ENCODE measurements around the gene RPTOR.

RPTOR gene

DNA sequence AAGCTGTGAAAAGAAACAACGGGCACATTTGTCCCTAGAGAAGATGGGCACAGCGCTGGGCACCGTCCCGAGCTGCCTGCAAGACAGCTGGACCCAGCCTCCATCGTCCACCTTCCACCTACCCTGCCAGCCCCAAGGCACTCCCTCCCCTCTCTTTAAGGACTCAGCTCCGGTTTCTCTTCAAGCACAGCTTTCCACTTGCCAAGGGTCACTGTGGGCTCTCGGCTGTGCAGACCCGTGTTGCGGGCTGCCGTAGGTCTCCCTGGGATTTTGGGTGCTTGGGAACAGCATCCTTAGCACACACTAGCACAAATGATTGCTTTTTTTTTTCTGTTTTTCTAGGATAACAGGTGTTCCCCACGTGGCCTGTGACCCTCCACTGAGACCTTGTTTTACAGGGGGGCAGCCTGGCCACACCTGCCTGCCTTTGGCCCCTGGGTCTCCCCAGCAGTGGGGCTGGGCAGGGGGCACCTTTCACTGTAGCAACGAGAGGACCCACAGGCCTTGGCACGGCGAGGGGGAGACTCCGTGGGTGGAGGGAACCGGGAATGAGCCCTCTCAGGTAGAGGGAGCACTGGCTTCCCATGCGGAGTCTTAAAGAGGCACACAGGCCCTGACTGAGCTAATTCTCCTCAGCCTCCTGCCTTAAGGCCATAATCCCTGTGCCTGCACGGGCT, 448.4 kb downstream of the RPTOR start:
- no peak for DNase-seq

DNA sequence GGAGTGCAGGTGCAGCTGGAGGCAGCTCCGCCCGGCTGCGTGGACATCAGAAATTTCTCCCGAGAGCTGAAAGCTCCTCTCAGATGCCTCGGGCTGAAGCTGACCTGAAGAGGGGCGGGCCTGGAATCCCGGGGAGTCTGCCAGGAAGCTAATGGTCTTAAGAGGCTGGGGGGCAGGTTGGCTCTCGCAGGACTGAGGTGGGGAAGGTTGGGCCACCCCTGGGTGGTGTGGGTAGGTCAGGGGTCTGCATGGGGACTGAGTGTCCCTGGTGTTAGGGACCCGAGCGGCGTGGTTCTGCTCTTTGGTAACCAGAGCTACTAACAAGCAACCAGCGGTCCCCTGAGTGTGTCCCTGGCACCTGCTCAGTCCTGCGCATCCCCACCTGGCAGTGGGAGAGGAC, 450.5 kb downstream of the RPTOR start:
- DNase-seq = no peak

DNA sequence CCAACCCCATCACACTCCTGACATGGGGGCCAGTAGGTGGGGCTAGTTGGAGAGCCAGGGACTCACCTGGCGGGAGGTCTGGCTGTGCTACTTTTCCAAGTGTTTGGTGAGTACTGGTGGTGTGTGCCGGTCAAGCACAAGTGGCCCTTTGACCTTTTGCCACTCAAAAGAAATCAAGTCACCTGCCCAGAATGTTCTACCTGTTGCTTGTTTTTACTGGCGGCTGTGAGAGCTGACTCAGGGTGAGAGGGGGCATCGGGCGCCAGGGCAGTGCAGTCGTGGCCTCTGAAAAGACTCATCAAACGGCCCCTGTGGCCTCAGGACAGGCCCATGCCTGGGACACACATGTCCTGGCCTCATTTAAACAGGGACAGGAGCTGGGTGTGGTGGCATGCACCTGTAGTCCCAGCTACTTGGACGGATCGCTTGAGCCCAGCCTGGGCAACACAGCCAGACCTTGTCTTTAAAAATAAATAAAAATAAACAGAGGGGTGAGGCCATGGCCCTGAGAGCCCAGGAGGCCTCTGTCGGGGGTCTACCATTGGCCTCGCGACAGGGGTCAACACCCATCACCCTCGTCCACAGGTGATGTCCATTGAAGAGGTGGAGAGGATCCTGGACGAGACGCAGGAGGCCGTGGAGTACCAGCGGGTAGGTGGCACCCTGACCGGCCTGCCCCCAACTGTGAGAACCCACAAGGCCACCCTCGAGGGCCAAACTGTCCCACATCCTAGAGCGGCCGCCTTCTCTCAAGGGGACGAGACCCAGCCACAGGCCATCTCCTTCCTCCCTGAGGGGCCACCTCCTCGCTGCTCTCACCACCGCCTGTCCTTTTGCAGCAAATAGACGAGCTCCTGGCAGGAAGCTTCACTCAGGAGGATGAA, 452.0 kb downstream of the RPTOR start:
- no peak for DNase-seq

DNA sequence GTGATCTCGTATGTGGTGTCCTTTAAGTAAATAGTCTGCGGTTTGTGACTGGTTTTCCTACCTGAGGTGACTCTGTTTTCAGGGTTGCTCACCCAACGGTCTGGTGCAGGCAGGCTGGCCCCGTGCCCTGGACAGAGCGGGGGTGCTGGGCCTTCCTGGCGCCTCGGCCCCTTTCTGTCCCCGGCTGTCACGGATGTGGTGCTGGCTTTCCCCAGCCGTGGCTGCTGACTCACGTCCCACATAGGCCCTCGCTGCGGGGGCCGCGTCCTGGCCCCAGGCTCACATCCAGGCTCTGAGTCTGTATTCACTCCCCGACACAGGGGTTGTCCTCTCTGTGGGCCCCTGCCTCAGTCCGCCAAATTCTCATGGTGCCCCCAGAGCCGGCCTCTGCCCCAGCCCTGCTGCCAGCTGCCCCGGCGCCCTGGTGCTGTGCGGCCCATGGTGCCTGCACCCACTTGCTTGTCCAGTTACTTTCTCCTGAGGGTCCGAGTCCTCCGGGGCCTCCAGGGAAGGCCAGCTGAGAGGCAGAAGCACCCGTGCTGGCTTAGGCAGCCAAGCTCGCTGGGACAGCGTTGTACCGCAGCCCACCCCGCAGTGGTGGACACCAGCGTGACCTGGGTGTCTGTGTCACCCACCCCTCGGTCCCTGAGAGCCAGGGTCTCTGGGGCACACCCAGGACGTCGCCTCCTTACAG, 452.9 kb downstream of the RPTOR start:
- DNase-seq = no peak

DNA sequence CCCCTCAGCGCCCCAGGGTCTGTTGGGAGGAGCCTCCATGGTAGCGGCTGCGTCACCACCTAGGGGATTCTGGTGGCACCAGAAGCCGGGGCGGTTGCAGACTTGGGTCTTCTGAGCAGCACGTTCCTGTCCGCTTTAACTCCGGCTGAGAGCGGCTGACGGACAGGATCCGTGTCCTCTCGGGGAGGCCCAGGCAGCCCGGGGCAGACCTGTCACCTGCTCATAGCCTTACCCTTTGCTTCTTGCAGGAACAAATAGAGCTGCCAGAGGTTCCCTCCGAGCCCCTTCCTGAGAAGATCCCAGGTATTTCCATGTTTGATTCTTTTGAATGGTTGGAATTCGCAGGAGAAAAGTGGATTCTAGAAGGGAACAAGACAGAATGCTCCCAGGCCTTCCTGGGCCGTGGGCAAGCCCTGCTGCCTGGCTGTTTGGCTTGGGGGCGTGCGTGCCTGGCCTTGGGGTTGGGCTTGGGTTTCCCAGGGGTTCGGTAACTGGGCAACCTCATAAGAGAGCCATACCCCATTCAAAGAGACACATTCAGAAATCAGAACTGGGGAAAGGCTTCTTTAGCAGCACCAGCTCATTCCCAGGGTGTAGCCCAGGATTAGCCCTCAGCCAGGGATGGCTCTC, 453.6 kb downstream of the RPTOR start:
- no peak for DNase-seq

DNA sequence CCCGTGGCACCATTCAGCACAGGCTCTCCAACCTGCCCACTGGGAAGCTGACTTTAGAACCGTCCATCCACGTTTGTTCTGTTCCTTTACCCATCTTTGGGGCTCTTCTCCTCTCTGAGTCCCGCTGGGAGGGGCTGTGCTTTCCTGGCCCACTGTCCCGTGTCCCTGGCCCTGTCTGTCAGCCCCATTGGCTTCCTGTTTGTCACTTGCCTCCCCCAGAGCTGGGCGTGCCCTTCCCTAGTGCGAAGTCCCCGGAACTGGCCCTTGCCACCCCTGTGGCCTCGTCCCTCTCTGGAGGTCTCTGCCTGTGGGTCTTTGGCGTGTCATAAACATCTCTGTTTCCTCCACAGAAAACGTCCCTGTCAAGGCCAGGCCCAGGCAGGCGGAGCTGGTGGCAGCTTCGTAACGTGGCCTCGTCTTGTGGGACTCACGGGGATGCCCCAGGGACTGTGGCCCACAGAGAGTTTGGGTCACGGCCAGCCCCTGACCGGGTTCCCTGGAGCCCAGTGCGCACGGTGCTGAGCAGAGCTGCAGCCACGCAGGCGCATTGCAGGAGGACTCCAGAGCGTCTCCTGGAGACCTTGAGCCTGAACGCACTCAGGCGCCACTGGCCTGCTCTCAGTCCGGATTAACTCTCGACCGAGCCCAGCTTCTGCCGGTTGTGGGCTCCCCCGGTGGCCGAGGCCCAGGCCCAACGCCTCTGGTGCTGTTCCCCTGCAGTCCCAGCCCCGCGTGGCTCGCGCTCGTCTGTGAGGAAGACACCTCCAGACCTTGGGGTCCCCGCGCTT, 454.3 kb downstream of the RPTOR start:
- DNase-seq = no peak

DNA sequence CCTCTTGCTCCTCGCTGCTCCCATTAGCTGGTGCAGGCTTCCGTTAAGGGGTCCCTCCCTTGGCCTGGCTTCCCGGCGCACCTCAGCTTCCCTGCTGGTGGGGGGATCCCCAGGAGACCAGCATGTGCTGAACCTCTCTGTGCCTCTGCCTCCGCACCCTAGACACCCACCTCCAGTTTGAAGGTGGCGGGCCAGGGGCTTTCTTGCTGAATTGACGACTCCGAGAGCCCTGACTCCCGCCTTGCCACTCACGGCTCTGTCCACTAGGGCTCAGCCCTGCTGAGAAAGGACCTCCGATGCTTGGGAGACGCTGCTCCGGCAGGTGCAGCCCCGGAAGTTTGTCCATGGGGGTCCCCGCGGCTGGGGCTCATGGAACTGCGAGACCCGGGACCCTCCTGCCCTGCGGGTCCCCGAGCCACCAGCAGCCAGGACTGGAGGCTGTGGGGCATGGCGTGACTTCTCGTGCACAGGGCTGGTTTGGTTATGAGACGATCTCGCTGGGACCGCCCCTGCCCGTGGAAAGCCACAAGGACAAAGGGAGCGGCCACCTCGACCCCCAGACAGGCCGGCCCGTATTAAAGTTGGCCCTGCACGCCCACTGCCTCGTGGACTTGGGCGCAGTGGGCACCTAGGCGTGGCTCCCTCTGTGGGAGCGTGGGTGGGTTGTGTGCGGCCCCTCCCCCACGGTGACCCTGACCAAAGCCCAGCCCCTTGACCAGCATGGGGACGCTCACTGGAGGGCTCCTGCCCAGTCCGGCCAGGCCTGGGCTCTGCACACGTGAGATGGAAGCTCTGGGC, 455.1 kb downstream of the RPTOR start:
- no peak for DNase-seq

DNA sequence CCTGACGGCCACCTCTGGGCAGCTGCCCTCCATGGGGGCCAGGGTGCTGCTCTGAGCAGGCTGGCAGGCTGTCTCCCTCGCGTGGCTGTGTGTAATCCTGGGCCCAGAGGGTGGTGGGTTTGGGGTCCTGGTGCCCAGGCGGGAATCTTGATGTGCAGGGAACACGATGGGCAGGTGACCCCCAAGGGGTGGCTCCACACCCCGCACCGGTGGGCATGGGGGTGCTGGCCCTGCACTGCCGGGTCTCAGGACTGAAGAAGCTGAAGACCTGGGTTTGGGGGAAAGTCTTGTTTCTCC, 455.6 kb downstream of the RPTOR start:
- no peak for DNase-seq

DNA sequence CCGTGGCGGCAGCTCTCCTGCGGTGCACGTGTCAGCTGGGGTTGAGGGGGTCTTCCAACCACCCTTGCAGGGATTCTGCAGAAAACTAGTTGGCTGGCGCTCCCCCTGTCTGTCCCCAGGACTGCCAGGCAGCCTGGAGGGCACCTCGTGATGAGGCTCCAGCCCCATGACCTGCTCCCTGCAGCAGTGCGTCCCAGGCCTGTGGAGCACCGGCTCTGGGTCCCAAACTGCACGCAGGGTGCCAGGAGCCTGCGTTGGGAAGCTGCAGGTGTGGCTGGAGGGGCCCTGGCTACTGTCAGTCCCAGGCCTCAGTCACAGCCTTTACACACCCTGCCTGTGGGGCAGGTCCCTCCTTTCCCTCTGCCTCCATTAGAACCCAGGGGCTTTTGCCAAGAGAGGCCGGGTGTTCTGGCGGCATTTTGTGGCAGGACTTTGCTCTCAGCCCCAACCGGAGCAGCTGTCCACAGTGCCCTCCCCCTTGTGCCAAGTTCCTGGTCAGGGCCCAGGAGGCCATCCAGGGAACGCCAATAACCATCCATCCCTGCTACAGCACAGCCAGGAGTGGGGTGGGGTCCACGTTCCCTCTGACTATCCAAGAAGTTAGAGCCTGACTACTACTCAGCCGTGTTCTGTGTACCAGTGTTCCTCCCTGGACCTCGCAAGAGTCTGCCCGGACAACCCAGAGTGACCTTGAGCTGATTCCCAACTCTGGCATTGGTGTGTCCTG, 456.2 kb downstream of the RPTOR start:
- DNase-seq = no peak

DNA sequence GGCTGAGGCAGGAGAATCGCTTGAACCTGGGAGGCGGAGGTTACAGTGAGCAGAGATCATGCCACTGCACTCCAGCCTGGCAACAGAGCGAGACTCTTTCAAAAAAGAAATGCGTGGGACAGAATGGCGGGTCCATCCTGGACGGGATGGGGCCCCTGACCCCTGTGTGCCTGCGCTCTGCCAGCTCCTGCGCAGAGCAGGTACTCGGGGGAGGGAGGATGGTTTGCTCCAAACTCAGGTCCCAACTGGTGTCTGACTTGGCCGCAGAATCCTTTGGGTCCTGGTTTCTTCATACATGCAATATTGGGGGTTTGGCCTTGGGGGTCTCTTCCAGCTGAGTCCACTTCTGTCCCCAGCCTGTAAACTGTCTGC, 457.4 kb downstream of the RPTOR start:
- DNase-seq = no peak

DNA sequence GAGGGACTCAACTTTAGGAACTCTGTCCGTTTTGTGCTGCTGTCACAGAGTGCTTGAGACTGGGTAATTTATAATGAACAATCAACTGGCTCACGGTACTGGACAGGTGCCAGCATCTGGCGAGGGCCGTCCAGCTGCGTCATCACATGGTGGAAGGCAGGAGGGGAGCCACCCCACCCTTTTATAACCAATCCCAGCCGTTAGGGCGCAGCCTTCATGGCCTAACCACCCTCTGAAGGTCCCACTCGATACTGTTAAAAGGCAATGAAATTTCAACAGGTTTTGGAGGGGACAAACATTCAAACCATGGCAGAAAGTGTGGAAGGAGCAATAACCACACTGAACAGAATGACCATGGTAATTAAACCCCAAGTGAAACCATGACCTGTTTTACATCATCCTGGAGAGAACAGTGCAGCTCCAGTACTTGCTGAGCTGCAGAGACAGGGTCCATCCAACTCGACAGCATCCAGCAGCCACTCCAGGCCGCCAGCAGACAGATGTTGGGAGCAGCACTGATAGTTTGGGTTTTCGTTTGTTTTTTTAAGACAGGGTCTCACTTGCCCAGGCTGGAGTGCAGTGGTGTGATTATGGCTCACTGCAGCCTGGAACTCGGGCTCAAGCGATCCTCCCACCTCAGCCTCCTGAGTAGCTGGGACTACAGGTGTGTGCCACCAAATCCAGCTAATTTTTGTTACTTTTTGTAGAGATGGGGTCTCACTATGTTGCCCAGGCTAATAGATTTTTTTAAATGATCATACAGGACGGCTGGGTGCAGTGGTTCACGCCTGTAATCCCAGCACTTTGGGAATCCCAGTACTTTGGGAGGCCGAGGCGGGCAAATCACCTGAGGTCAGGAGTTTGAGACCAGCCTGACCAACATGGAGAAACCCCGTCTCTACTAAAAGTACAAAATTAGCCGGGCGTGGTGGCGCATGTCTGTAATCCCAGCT, 458.0 kb downstream of the RPTOR start:
- peak; percentile 80 for DNase-seq

DNA sequence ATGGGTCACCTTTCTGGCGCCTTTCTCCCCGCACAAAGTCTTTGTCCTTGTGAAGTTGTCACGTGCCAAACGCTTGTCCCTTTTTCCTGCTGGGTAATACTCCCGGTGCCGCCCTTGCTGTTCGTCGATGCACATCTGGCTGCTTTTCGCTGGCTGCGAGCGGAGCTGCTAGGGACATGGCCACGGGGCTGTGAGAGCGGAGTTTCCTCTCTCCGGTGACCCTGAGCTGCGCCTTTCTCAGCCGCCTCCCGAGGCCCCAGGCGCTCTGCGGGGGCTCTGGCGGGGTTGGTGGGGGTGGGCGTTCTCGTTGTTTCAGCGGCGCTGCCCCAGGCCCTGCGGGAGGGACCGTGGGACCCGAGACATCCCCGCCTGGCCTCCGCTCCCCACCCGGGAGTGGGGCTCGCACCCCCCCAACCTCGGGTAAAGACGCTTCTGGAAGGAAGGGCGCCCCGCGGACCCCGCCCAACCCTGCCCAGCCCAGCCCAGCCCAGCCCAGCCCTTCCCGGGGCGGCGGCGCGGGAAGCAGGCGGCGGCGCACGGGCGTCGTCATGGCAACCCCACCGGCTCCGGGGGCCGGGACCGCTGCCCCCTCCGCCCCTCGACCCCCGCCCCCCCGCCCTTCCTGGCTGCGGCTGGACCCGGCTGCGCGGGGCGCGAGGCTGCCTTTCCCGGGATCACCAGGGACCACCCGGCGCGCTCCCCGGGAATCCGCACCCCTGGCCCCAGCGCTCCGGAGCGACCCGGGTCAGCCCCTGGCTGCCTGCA, 459.3 kb downstream of the RPTOR start:
- DNase-seq = peak; percentile 35

DNA sequence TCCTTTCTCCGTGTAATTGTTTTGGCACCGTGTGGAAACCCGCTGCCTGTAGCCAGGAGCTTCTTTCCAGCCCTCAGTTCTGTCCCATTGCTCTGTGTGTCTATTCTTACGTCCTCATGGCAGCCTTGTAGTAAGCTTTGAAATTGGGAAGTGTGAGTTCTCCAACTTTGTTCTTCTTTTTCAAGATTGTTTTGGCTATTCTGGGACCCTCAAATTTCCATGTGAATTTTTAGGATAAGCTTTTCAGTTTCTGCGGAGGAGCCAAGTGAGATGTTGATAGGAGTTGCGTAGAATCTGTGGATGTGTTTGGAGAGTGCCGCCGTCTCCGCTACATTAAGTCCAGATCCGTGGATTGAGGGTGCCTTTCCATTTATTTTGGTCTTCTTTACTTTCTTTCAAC, 462.3 kb downstream of the RPTOR start:
- no peak for DNase-seq

DNA sequence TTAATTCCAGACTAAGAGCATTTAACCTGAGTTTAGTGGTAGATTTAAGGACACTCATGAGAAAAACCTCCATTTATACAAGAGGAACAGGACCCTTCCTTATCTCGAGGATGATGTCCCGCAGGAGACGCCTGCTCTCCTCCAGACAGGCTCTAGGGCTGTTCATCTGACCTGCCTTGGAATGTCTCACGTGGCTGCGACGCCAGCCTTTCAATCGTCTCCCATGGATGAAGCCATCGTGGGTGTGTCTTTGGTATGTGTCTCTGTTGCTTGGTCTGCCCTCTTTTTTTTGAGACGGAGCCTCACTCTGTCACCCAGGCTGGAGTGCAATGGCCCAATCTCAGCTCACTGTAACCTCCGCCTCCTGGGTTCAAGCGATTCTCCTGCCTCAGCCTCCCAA, 463.5 kb downstream of the RPTOR start:
- DNase-seq = no peak

DNA sequence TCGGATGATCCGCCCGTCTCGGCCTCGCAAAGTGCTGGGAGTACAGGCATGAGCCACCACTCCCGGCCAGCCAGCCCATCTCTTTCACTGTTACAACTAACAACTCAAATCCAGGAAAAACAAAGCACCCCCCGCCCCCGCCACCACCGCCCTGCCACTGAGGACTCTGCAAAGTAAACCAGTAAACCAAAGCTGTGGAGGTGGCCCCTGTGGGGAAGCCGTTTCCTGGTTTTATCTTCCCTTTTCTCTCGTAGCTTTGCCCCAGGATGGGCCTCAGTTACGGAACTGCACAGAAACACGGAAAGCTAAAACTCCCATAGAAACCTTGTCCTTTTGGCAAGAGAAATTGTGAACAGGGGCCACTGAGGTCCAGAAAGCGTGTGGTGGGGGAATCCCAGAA, 464.5 kb downstream of the RPTOR start:
- no peak for DNase-seq

DNA sequence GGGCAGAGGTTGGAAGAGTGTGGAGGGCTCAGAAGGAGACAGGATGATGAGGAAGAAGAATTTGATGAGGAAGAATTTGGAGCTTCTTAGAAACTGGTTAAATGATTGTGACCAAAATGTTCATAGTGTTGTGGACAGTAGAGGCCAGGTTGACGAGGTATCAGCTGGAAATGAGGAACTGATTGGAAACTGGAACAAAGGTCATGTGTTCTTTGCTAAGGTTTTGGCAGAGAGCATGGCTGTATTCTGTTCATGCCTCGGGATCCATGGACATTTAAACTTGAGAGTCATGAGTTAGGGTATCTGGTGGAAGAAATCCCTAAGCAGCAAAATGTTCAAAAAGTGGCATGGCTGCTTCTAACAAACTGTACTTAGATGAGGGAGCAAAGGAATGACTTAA, 466.3 kb downstream of the RPTOR start:
- DNase-seq = no peak

DNA sequence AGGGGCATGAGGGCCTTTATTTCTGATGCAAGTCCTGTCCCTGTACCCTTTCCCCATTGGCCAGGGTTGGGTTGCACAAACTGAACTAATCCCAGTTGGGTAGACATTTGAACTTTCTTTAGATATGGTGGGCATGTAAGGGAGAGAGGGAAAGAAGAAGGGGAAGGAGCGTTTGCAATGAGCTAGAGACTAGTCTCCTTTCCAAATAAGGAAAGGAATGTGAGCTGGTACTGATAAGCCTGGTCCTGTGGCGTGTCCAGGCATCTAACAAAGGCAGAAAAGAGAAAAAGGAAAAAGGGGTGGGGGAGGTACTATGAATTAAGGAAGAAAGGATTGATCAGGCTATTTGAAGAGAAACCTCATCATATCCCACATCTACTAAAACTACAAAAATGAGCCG, 467.3 kb downstream of the RPTOR start:
- DNase-seq = no peak

DNA sequence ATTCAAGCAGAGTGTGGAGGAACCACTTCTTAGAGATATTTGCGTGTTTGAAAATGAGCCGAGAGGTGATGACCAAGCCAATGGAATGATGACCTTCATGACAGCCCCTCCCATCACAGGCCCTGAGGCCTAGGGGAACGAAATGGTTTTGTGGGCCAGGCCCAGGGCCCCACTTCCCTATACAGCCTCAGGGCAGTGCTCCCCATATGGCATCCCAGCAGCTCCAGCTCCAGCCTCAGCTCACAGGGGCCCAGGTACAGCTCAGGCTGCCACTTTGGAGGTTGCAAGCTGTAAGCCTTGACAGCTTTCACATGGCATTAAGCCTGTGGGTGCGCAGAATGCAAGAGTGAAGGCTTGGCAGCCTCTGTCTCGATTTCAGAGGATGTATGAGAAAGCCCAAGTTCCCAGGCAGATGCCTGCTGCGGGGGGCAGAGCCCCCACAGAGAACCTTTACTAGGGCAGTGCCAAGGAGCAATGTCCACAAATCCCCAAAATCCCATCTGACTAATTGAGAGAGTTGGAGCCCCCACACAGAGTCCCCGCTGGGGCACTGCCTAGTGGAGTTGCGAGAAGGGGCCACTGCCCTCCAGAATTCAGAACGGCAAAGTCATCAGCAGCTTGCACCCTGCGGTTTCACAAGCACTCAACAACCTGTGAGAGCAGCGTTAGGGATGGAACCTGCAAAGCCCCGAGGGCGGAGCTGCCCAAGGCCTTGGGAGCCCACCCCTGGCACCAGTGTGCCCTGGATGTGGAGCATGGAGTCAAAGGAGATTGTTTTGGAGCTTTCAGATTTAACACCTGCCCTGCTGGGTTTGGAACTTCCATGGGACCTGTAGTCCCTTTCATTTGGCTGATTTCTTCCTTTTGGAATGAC, 468.2 kb downstream of the RPTOR start:
- no peak for DNase-seq

Data from DMS53 (cell line).